Measurements from ENCODE around the gene LYRM9. TPM values are rescaled to one million over a fixed set of nuclear protein-coding genes. Genes with fewer than 3 reads are reported as not detected.
"Not testable (repeated sequence)": the region's sequence is repeated elsewhere in the genome, so short reads cannot be mapped to it uniquely, and the experiment has no call there.

The LYRM9 gene
- total RNA-seq, 5 donors from 2014 or later (not counting 1 experiment from before 2014, with no cell fraction given), result 11.7 to 19.2 (median 14.2) TPM

DNA sequence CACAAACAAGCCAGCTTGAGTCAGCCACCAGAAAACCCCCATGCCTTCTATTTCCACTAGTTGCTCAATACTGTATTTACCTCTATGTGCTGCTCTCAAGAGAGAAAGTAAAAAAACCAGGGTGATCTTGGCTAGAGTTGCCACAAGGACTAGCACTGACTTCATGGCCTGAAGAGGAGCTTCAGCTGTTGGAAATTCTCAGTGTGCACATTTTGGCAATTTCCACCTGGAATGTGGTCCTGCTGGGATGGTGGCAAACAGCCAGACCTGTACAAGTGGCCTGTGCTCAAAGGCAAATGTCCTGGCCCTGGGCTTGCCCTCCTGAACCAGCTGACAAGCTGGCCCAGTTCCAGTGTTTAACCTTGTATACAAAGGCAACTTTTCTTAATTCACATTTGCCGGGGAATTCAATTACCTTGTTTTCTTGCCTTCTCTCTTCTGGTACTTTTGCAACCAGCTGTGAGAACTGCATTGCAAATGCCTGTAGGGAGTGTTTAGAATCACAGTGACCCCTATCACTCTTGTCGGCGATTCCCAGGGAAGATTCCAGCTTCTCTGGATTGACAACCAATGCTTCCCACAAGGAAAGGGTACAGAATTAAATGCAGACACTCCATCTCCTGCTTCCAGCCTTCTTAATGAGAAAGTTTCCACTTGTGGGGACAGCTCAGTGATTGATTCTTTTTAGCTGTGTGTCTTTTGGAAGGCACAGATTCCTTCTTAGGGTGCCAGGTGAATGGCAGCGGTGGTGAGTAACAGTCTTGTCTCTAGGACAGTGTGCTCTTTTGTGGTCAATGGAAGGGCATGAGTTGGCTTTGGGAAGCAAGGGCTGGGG lies 53.4 kb downstream of the LYRM9 start:
- H3K4me1 Mint-ChIP-seq; POLR2A ChIA-PET; H3K36me3 Mint-ChIP-seq; H3K27me3 ChIP-seq (replicated peaks in 1 of 2; ENCODE audit: control insufficient read depth in 2 of 2, extremely low read depth in 1 of 2, insufficient read depth in 2 of 2, low read length in 1 of 2); H3K4me1 ChIP-seq (ENCODE audit: control insufficient read depth in 1 of 2, extremely low read depth in 1 of 2, insufficient read depth in 2 of 2, low read length in 2 of 2); CTCF ChIA-PET; H3K4me3 Mint-ChIP-seq; DNase-seq; H3K9me3 ChIP-seq; H3K9me3 Mint-ChIP-seq; H3K27ac ChIP-seq (ENCODE audit: low read length); H3K4me3 ChIP-seq (ENCODE audit: control insufficient read depth in 1 of 2, extremely low read depth in 1 of 2, low read length in 1 of 2); H3K27me3 Mint-ChIP-seq; H3K27ac Mint-ChIP-seq; ATAC-seq (replicated peaks in 1 of 4); H3K36me3 ChIP-seq (ENCODE audit: control insufficient read depth in 2 of 2, extremely low read depth in 1 of 2, insufficient read depth in 1 of 2, low read length in 1 of 2): not testable (repeated sequence)
- WGBS (ENCODE audit: insufficient coverage), result no CpG with 5 or more reads among the region's 4 CpGs

GRCh38 chr17:27838607-27839006 lies 54.6 kb downstream of the LYRM9 start:
- H3K4me1 Mint-ChIP-seq; H3K4me3 ChIP-seq (ENCODE audit: control insufficient read depth in 1 of 2, extremely low read depth in 1 of 2, low read length in 1 of 2); H3K9me3 ChIP-seq; H3K4me3 Mint-ChIP-seq; H3K27me3 Mint-ChIP-seq; H3K9me3 Mint-ChIP-seq; H3K36me3 ChIP-seq (ENCODE audit: control insufficient read depth in 2 of 2, extremely low read depth in 1 of 2, insufficient read depth in 1 of 2, low read length in 1 of 2); H3K27ac Mint-ChIP-seq; CTCF ChIA-PET; H3K27ac ChIP-seq (ENCODE audit: low read length); POLR2A ChIA-PET; DNase-seq; H3K4me1 ChIP-seq (ENCODE audit: control insufficient read depth in 1 of 2, extremely low read depth in 1 of 2, insufficient read depth in 2 of 2, low read length in 2 of 2); H3K27me3 ChIP-seq (replicated peaks in 1 of 2; ENCODE audit: control insufficient read depth in 2 of 2, extremely low read depth in 1 of 2, insufficient read depth in 2 of 2, low read length in 1 of 2); ATAC-seq (replicated peaks in 1 of 4); H3K36me3 Mint-ChIP-seq: not testable (repeated sequence)
- WGBS (ENCODE audit: insufficient coverage), result no CpG with 5 or more reads among the region's 3 CpGs

GRCh38 chr17:27837769-27838168 lies 55.4 kb downstream of the LYRM9 start:
- CTCF ChIA-PET; H3K27ac ChIP-seq (ENCODE audit: low read length); H3K9me3 Mint-ChIP-seq; DNase-seq; ATAC-seq (replicated peaks in 1 of 4); H3K27me3 ChIP-seq (replicated peaks in 1 of 2; ENCODE audit: control insufficient read depth in 2 of 2, extremely low read depth in 1 of 2, insufficient read depth in 2 of 2, low read length in 1 of 2); POLR2A ChIA-PET; H3K36me3 Mint-ChIP-seq; H3K4me3 ChIP-seq (ENCODE audit: control insufficient read depth in 1 of 2, extremely low read depth in 1 of 2, low read length in 1 of 2); H3K4me3 Mint-ChIP-seq; H3K27ac Mint-ChIP-seq; H3K9me3 ChIP-seq; H3K27me3 Mint-ChIP-seq; H3K36me3 ChIP-seq (ENCODE audit: control insufficient read depth in 2 of 2, extremely low read depth in 1 of 2, insufficient read depth in 1 of 2, low read length in 1 of 2); H3K4me1 ChIP-seq (ENCODE audit: control insufficient read depth in 1 of 2, extremely low read depth in 1 of 2, insufficient read depth in 2 of 2, low read length in 2 of 2); H3K4me1 Mint-ChIP-seq: not testable (repeated sequence)
- WGBS (ENCODE audit: insufficient coverage), result no CpG with 5 or more reads among the region's 1 CpG

GRCh38 chr17:27836651-27837050 lies 56.5 kb downstream of the LYRM9 start:
- POLR2A ChIA-PET, result no interaction called here
- no peak overlapping the region for H3K27ac ChIP-seq (ENCODE audit: low read length)
- CTCF ChIA-PET, result no interaction called here
- H3K27ac Mint-ChIP-seq, result no peak overlapping the region
- H3K4me1 Mint-ChIP-seq, result no peaks in the 10 kb centered on the region
- no peaks in the 10 kb centered on the region for H3K36me3 ChIP-seq (ENCODE audit: control insufficient read depth in 2 of 2, extremely low read depth in 1 of 2, insufficient read depth in 1 of 2, low read length in 1 of 2)
- H3K9me3 ChIP-seq, result no peaks in the 10 kb centered on the region
- no peak overlapping the region for H3K4me3 Mint-ChIP-seq
- peaks cover 5% of the 10 kb centered on the region for H3K36me3 Mint-ChIP-seq
- H3K4me3 ChIP-seq (ENCODE audit: control insufficient read depth in 1 of 2, extremely low read depth in 1 of 2, low read length in 1 of 2), result no peak overlapping the region
- ATAC-seq (replicated peaks in 1 of 4), result no peak
- H3K9me3 Mint-ChIP-seq, result peaks cover 4% of the 10 kb centered on the region in 3 donors
- H3K27me3 ChIP-seq (replicated peaks in 1 of 2; ENCODE audit: control insufficient read depth in 2 of 2, extremely low read depth in 1 of 2, insufficient read depth in 2 of 2, low read length in 1 of 2), result no peaks in the 10 kb centered on the region
- H3K27me3 Mint-ChIP-seq, result no peaks in the 10 kb centered on the region
- no peak for DNase-seq
- H3K4me1 ChIP-seq (ENCODE audit: control insufficient read depth in 1 of 2, extremely low read depth in 1 of 2, insufficient read depth in 2 of 2, low read length in 2 of 2), result no peaks in the 10 kb centered on the region

- DNase-seq (no peak), ATAC-seq (replicated peaks in 1 of 4) (no peak)
- H3K27me3 Mint-ChIP-seq, result no peaks in the 10 kb centered on the region
- WGBS (ENCODE audit: insufficient coverage), result 82% methylated on average over 1 of the region's 3 CpGs
- H3K9me3 Mint-ChIP-seq, result peaks cover 4% of the 10 kb centered on the region in 3 donors
- Histone ChIP-seq H3K27ac (ENCODE audit: low read length) (no peak overlapping the region), H3K4me3 (ENCODE audit: control insufficient read depth in 1 of 2, extremely low read depth in 1 of 2, low read length in 1 of 2) (no peak overlapping the region), H3K4me1 (ENCODE audit: control insufficient read depth in 1 of 2, extremely low read depth in 1 of 2, insufficient read depth in 2 of 2, low read length in 2 of 2) (no peaks in the 10 kb centered on the region), H3K9me3 (no peaks in the 10 kb centered on the region), H3K27me3 (replicated peaks in 1 of 2; ENCODE audit: control insufficient read depth in 2 of 2, extremely low read depth in 1 of 2, insufficient read depth in 2 of 2, low read length in 1 of 2) (no peaks in the 10 kb centered on the region), H3K36me3 (ENCODE audit: control insufficient read depth in 2 of 2, extremely low read depth in 1 of 2, insufficient read depth in 1 of 2, low read length in 1 of 2) (no peaks in the 10 kb centered on the region)
- CTCF ChIA-PET, result no interaction called here
- H3K4me1 Mint-ChIP-seq, result no peaks in the 10 kb centered on the region
- POLR2A ChIA-PET, result no interaction called here
- H3K4me3 Mint-ChIP-seq, result no peak overlapping the region
- no peak overlapping the region for H3K27ac Mint-ChIP-seq
- H3K36me3 Mint-ChIP-seq, result peaks cover 5% of the 10 kb centered on the region
These were observed 58.6 kb downstream of the LYRM9 start for GRCh38 chr17:27834571-27834970.

GRCh38 chr17:27832831-27833230 lies 60.3 kb downstream of the LYRM9 start:
- Histone ChIP-seq H3K27me3 (replicated peaks in 1 of 2; ENCODE audit: control insufficient read depth in 2 of 2, extremely low read depth in 1 of 2, insufficient read depth in 2 of 2, low read length in 1 of 2) (no peaks in the 10 kb centered on the region), H3K27ac (ENCODE audit: low read length) (no peak overlapping the region), H3K36me3 (ENCODE audit: control insufficient read depth in 2 of 2, extremely low read depth in 1 of 2, insufficient read depth in 1 of 2, low read length in 1 of 2) (no peaks in the 10 kb centered on the region), H3K4me3 (ENCODE audit: control insufficient read depth in 1 of 2, extremely low read depth in 1 of 2, low read length in 1 of 2) (no peak overlapping the region), H3K4me1 (ENCODE audit: control insufficient read depth in 1 of 2, extremely low read depth in 1 of 2, insufficient read depth in 2 of 2, low read length in 2 of 2) (no peaks in the 10 kb centered on the region), H3K9me3 (no peaks in the 10 kb centered on the region)
- ChIA-PET POLR2A (interaction anchor here in 1 of 2 donors (0.6 kb wide), 1 partner anchor 13 kb away, joined by 7 read pairs; no protein-coding TSS in a partner anchor), CTCF (interaction anchor here in 1 of 2 donors (0.5 kb wide), 1 partner anchor 174 kb away, joined by 3 read pairs; no protein-coding TSS in a partner anchor)
- H3K36me3 Mint-ChIP-seq, result peaks cover 5% of the 10 kb centered on the region
- H3K27me3 Mint-ChIP-seq, result peaks cover 0 to 3% of the 10 kb centered on the region in 2 donors
- no peak for DNase-seq
- no peak overlapping the region for H3K4me3 Mint-ChIP-seq
- no peaks in the 10 kb centered on the region for H3K4me1 Mint-ChIP-seq
- H3K27ac Mint-ChIP-seq, result no peak overlapping the region
- peaks cover 4% of the 10 kb centered on the region in 3 donors for H3K9me3 Mint-ChIP-seq
- no peak for ATAC-seq (replicated peaks in 1 of 4)

DNA sequence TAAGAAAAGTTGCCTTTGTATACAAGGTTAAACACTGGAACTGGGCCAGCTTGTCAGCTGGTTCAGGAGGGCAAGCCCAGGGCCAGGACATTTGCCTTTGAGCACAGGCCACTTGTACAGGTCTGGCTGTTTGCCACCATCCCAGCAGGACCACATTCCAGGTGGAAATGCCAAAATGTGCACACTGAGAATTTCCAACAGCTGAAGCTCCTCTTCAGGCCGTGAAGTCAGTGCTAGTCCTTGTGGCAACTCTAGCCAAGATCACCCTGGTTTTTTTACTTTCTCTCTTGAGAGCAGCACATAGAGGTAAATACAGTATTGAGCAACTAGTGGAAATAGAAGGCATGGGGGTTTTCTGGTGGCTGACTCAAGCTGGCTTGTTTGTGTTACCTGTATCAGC lies 63.3 kb downstream of the LYRM9 start:
- no CpG with 5 or more reads among the region's 1 CpG for whole genome bisulfite sequencing (ENCODE audit: insufficient coverage)
- H3K27ac ChIP-seq (ENCODE audit: low read length); ATAC-seq (replicated peaks in 1 of 4); H3K4me3 Mint-ChIP-seq; H3K4me3 ChIP-seq (ENCODE audit: control insufficient read depth in 1 of 2, extremely low read depth in 1 of 2, low read length in 1 of 2); DNase-seq; H3K4me1 Mint-ChIP-seq; H3K9me3 Mint-ChIP-seq; CTCF ChIA-PET; POLR2A ChIA-PET; H3K36me3 Mint-ChIP-seq; H3K27ac Mint-ChIP-seq; H3K36me3 ChIP-seq (ENCODE audit: control insufficient read depth in 2 of 2, extremely low read depth in 1 of 2, insufficient read depth in 1 of 2, low read length in 1 of 2); H3K4me1 ChIP-seq (ENCODE audit: control insufficient read depth in 1 of 2, extremely low read depth in 1 of 2, insufficient read depth in 2 of 2, low read length in 2 of 2); H3K9me3 ChIP-seq; H3K27me3 ChIP-seq (replicated peaks in 1 of 2; ENCODE audit: control insufficient read depth in 2 of 2, extremely low read depth in 1 of 2, insufficient read depth in 2 of 2, low read length in 1 of 2): not testable (repeated sequence)
- H3K27me3 Mint-ChIP-seq, result peaks cover 0 to 12% of the 10 kb centered on the region in 2 donors

All from T-cell (primary cell).